ENCODE data around the gene CYP2R1.
A peak's percentile ranks its signal among the peaks of the same experiment; 100 is the strongest.
"Not testable (repeated sequence)": the region's sequence is repeated elsewhere in the genome, so short reads cannot be mapped to it uniquely, and the experiment has no call there.

CYP2R1 gene

GRCh38 chr11:14881576-14882193 is 10.3 kb downstream of the CYP2R1 start:
- no peak overlapping the region for H3K4me3 ChIP-seq (ENCODE audit: low read length)
- TF ChIP-seq CTCF (IDR thresholded peaks at IDR 0.05; ENCODE audit: insufficient read depth, low read depth, low read length, missing control alignments) = no peak
- no peak for DNase-seq (ENCODE audit: low read depth)

DNA sequence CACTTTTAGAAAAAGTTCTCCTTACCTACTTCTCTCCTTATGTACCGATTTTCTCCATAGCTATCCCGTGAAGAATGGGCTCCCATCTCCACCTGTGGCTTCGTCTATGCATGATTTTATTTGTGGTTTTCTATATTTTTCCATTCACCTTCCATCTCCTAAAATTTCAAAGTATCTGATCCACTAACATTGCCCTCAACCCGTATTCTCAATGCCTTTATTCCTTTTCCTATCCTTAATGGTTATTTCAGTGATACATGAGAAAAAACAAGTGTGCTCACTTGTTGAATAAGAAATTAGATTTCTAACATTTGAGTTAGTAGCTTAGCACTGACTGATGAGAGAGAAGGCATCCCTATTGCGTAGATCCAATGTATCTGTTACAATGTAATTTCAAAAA is 16.9 kb downstream of the CYP2R1 start:
- no peak overlapping the region for H3K4me3 ChIP-seq (ENCODE audit: low read length)
- TF ChIP-seq CTCF (IDR thresholded peaks at IDR 0.05; ENCODE audit: insufficient read depth, low read depth, low read length, missing control alignments) = no peak
- DNase-seq (ENCODE audit: low read depth) = no peak

GRCh38 chr11:14873632-14874031 is 18.4 kb downstream of the CYP2R1 start:
- DNase-seq (ENCODE audit: low read depth) = no peak
- H3K4me3 ChIP-seq (ENCODE audit: low read length) = no peak overlapping the region
- no peak for TF ChIP-seq CTCF (IDR thresholded peaks at IDR 0.05; ENCODE audit: insufficient read depth, low read depth, low read length, missing control alignments)

GRCh38 chr11:14872032-14872431 is 20.0 kb downstream of the CYP2R1 start:
- no peak overlapping the region for H3K4me3 ChIP-seq (ENCODE audit: low read length)
- no peak for TF ChIP-seq CTCF (IDR thresholded peaks at IDR 0.05; ENCODE audit: insufficient read depth, low read depth, low read length, missing control alignments)
- no peak for DNase-seq (ENCODE audit: low read depth)

DNA sequence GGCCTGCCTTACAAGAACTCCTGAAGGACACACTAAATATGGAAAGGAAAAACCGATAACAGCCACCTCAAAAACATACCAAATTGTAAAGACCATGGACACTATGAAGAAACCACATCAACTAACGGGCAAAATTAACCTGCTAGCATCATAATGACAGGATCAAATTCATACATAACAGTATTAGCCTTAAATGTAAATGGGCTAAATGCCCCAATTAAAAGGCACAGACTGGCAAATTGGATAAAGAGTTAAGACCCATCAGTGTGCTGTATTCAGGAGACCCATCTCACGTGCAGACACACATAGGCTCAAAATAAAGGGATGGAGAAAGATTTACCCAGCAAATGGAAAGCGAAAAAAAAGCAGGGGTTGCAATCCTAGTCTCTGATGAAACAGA is 28.3 kb downstream of the CYP2R1 start:
- not testable (repeated sequence) for H3K4me3 ChIP-seq (ENCODE audit: low read length); DNase-seq (ENCODE audit: low read depth)

GRCh38 chr11:14861680-14862079 is 30.4 kb downstream of the CYP2R1 start:
- TF ChIP-seq CTCF (IDR thresholded peaks at IDR 0.05; ENCODE audit: insufficient read depth, low read depth, low read length, missing control alignments) = no peak
- no peak overlapping the region for H3K4me3 ChIP-seq (ENCODE audit: low read length)
- no peak for DNase-seq (ENCODE audit: low read depth)

DNA sequence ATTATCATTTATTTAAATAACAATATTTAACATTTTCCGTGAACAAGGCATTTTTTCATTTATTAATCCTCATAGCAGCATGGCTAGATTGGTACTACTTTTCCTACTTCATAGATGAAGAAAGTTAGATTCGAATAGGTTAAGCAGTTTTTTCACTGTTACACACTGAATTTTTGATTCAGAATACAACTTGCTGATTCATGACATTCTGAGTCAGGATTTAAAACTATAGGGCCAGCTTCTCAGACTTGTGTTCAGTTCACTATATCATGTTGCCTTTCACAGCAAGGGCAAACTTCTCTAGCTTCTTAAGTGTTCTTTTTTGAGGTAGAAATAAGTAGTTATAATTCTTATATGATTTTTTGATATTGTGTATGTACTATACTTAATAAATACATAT is 31.5 kb downstream of the CYP2R1 start:
- no peak for TF ChIP-seq CTCF (IDR thresholded peaks at IDR 0.05; ENCODE audit: insufficient read depth, low read depth, low read length, missing control alignments)
- no peak overlapping the region for H3K4me3 ChIP-seq (ENCODE audit: low read length)
- DNase-seq (ENCODE audit: low read depth) = peak; percentile 18
